GM10248 (cell line): Measurements from ENCODE around the gene C5orf58.

Experiments
- CTCF ChIA-PET: fragments of 300-600 bp; sonication (Branson Sonifier 250); formaldehyde crosslinking; extraction: SDS; loops from one replicate; lab custom pipeline; 2021; ENCODE audit warnings: antibody characterized with exemption; lab: Yijun Ruan, JAX
- POLR2A ChIA-PET: fragments of 350-650 bp; sonication (Branson Sonifier 250); formaldehyde crosslinking; extraction: SDS; loops from one replicate; lab custom pipeline; 2020; ENCODE audit warnings: antibody characterized with exemption; lab: Yijun Ruan, JAX
- DNase-seq: peaks from one replicate; pipeline ENCODE4 v3.0.0; 2012; ENCODE audit errors: extremely low spot score
- CTCF ChIP-seq: IDR thresholded peaks from 2 replicates; pipeline ENCODE4 v1.5.1; 2012; ENCODE audit warnings: mild to moderate bottlenecking, low read depth; ENCODE audit errors: extremely low read depth, missing control alignments, control extremely low read depth

Gene C5orf58

DNA sequence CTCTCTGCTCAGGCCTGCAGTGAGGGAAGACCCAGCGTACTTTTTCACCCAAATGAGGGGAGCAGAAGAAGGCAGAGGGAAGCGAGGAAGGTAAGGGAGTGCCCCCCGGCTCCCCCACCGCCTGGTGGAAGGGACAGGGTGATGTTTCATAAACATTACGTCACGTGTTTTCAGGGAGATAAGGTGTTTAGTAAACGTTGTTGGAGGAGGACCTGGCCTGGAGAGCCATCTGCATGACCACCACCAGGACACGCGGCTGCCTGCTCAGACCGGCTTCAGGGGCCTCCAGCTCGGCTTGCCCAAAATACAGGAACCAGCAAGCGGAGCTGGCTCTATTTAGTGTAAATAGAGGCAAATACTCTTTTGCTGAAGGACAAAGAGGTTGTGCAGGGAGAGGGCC is 40.0 kb upstream of the C5orf58 start:
- DNase-seq = no peak
- no peak for TF ChIP-seq CTCF
- ChIA-PET CTCF (interaction anchor here (1.2 to 7.9 kb wide), 3 partner anchors 9 to 218 kb away, joined by 3 to 57 read pairs (median 3); no protein-coding TSS in a partner anchor), POLR2A (no interaction called here)

DNA sequence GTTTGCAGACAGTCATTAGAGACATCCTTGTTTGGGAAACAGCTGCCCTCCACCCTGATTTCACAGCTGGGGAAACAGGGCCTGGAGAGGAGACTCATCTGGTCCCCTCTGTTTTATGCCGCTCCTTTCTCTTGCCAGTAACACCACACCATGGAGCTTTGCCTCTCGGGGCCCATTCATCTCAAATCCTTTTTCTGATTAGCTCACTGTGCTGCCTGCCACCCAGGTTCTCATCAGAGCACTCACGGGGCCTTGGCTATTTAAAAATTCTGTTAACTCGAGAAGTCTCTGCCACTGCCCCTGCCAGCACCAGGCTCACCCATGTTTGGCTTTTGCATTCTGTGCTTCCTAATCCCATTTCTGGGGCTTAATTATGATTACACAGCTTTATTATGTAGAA is 36.8 kb upstream of the C5orf58 start:
- TF ChIP-seq CTCF = no peak
- no peak for DNase-seq
- CTCF ChIA-PET = interaction anchor here (1.1 to 7.9 kb wide), 4 partner anchors 10 to 20 kb away, joined by 3 to 57 read pairs (median 4); no protein-coding TSS in a partner anchor
- POLR2A ChIA-PET = no interaction called here

GRCh38 chr5:170200876-170201275 is 31.9 kb upstream of the C5orf58 start:
- POLR2A ChIA-PET = no interaction called here
- no peak for DNase-seq
- CTCF ChIA-PET = interaction anchor here (0.6 to 2.6 kb wide), 8 partner anchors 10 to 438 kb away, joined by 3 to 17 read pairs (median 5); no protein-coding TSS in a partner anchor
- TF ChIP-seq CTCF = no peak

GRCh38 chr5:170201311-170201710 is 31.5 kb upstream of the C5orf58 start:
- no peak for TF ChIP-seq CTCF
- no peak for DNase-seq
- POLR2A ChIA-PET = no interaction called here
- CTCF ChIA-PET = interaction anchor here (1.0 to 2.6 kb wide), 5 partner anchors 10 to 437 kb away, joined by 3 to 17 read pairs (median 6); no protein-coding TSS in a partner anchor

- CTCF ChIA-PET = interaction anchor here (0.8 to 2.6 kb wide), 4 partner anchors 9 to 24 kb away, joined by 3 to 11 read pairs (median 5); no protein-coding TSS in a partner anchor
- no peak for DNase-seq
Measured at GRCh38 chr5:170202117-170202516, 30.7 kb upstream of the C5orf58 start.

DNA sequence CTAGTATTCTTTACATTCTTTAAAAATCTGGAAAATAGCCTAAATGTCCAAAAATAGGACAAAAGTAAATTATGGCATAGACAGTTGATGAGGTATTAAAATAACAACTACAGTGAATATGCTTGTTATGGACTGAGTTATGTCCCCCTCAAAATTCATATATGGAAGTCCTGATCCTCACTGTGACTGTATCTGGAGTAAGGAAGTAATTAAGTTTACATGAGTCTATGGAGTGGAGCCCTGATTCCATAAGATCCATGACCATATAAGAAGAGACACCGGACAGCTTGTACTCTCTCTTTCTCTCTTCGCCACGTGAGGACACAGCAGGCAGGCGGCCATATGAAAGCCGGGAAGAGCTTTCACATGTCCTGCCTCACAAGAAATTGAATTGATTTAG is 28.6 kb upstream of the C5orf58 start:
- TF ChIP-seq CTCF = no peak
- ChIA-PET CTCF (interaction anchor here (0.8 kb wide), 1 partner anchor 12 kb away, joined by 3 read pairs; no protein-coding TSS in a partner anchor), POLR2A (no interaction called here)
- no peak for DNase-seq

More at GRCh38 chr5:170202117-170202516, 30.7 kb upstream of the C5orf58 start:
- POLR2A ChIA-PET = no interaction called here
- TF ChIP-seq CTCF = no peak
